GM19043 (cell line): ENCODE measurements around the gene UBXN10.

Experiments used
- ATAC-seq: cut with Tn5 transposase; IDR thresholded peaks from one replicate; pipeline ENCODE4 v1.9.1; 2021; ENCODE audit warnings: low read depth; ENCODE audit not compliant: unreplicated experiment

UBXN10 gene

GRCh38 chr1:20185834-20186782, at the start of gene UBXN10, which contains the start of gene PLA2G2C:
Gene UBXN10, plus strand, starts transcription at chr1:20186096. Its CDS starts 4,466 bp downstream, at chr1:20190562.
Gene PLA2G2C, minus strand, starts transcription at chr1:20186518. Its CDS starts 9,155 bp downstream, at chr1:20177363.
- no peak for ATAC-seq

- no peak for ATAC-seq
These were observed 49.6 kb upstream of the UBXN10 start for GRCh38 chr1:20136249-20136648.

- ATAC-seq = no peak
These were observed 48.8 kb upstream of the UBXN10 start for GRCh38 chr1:20137055-20137454.

- ATAC-seq = no peak
These were observed 48.3 kb upstream of the UBXN10 start for GRCh38 chr1:20137604-20138003.

- ATAC-seq = no peak
These were observed 47.5 kb upstream of the UBXN10 start for GRCh38 chr1:20138346-20138745.

- no peak for ATAC-seq
These were observed 46.8 kb upstream of the UBXN10 start, which contains the start of gene PLA2G2F for GRCh38 chr1:20138961-20139550. Gene PLA2G2F, plus strand, starts transcription at chr1:20139323. Its CDS starts 105 bp downstream, at chr1:20139428.

GRCh38 chr1:20139776-20140612, 45.9 kb upstream of the UBXN10 start:
- ATAC-seq = no peak

- ATAC-seq = no peak
These were observed 44.9 kb upstream of the UBXN10 start for GRCh38 chr1:20141001-20141400.

GRCh38 chr1:20141466-20141865, 44.4 kb upstream of the UBXN10 start:
- ATAC-seq = no peak

GRCh38 chr1:20142001-20142710, 43.7 kb upstream of the UBXN10 start:
- ATAC-seq = no peak

- ATAC-seq = no peak
These were observed 42.6 kb upstream of the UBXN10 start for GRCh38 chr1:20143318-20143717.

GRCh38 chr1:20143734-20144565, 41.9 kb upstream of the UBXN10 start:
- ATAC-seq = no peak

- ATAC-seq = no peak
These were observed 37.9 kb upstream of the UBXN10 start for GRCh38 chr1:20147846-20148570.

- no peak for ATAC-seq
These were observed 37.1 kb upstream of the UBXN10 start for GRCh38 chr1:20148571-20149500.

GRCh38 chr1:20149601-20150325, 36.1 kb upstream of the UBXN10 start:
- ATAC-seq = no peak

- ATAC-seq = no peak
These were observed 35.6 kb upstream of the UBXN10 start for GRCh38 chr1:20150326-20150705.

GRCh38 chr1:20150969-20151368, 34.9 kb upstream of the UBXN10 start:
- no peak for ATAC-seq
